HG03097 (cell line): ENCODE measurements around the gene FKBP2.

Experiments
- ATAC-seq: cut with Tn5 transposase; IDR thresholded peaks from one replicate; pipeline ENCODE4 v1.9.1; 2021; ENCODE audit not compliant: unreplicated experiment, low FRiP score

Gene FKBP2

GRCh38 chr11:64246871-64247728, 6.2 kb downstream of the FKBP2 start, which contains the start of gene PPP1R14B:
Gene PPP1R14B (minus strand): TSS chr11:64246943. CDS start chr11:64246673, 270 bp downstream.
- peak; percentile 32 for ATAC-seq

- no peak for ATAC-seq
Measured at GRCh38 chr11:64247729-64248531, 7.0 kb downstream of the FKBP2 start.

- no peak for ATAC-seq
Measured at GRCh38 chr11:64248578-64248977, 7.7 kb downstream of the FKBP2 start.

GRCh38 chr11:64249038-64249437, 8.1 kb downstream of the FKBP2 start:
- ATAC-seq, result no peak

- ATAC-seq, result no peak
Measured at GRCh38 chr11:64249563-64250414, 8.9 kb downstream of the FKBP2 start.

- ATAC-seq, result no peak
Measured at GRCh38 chr11:64250415-64251015, 9.6 kb downstream of the FKBP2 start.

GRCh38 chr11:64251016-64251752, 10.3 kb downstream of the FKBP2 start, which contains the start of gene PLCB3:
Gene PLCB3 (plus strand): TSS chr11:64251530. CDS start chr11:64251650, 120 bp downstream.
- no peak for ATAC-seq

- no peak for ATAC-seq
Measured at GRCh38 chr11:64251753-64252002, 10.8 kb downstream of the FKBP2 start.

- ATAC-seq, result no peak
Measured at GRCh38 chr11:64252003-64252872, 11.3 kb downstream of the FKBP2 start.

GRCh38 chr11:64253043-64253442, 12.1 kb downstream of the FKBP2 start:
- ATAC-seq, result no peak

GRCh38 chr11:64253481-64253880, 12.6 kb downstream of the FKBP2 start:
- ATAC-seq, result no peak

- ATAC-seq, result no peak
Measured at GRCh38 chr11:64254326-64254725, 13.4 kb downstream of the FKBP2 start.

- ATAC-seq, result no peak
Measured at GRCh38 chr11:64255135-64256128, 14.5 kb downstream of the FKBP2 start.

- no peak for ATAC-seq
Measured at GRCh38 chr11:64256300-64256699, 15.4 kb downstream of the FKBP2 start.

GRCh38 chr11:64258356-64258755, 17.5 kb downstream of the FKBP2 start:
- ATAC-seq, result no peak

GRCh38 chr11:64258946-64259532, 18.1 kb downstream of the FKBP2 start:
- ATAC-seq, result no peak

- ATAC-seq, result no peak
Measured at GRCh38 chr11:64259533-64260067, 18.7 kb downstream of the FKBP2 start.
